Stimulated activated naive CD4-positive, alpha-beta T cell (primary cell): Measurements from ENCODE around the gene DIAPH3.
"Not testable (repeated sequence)": the region's sequence is repeated elsewhere in the genome, so short reads cannot be mapped to it uniquely, and the experiment has no call there.

Source experiments
- DNase-seq, 6 experiments: peaks; one replicate each; lab custom pipeline; 2025; lab: John Stamatoyannopoulos, UW

DIAPH3 gene, protein sequence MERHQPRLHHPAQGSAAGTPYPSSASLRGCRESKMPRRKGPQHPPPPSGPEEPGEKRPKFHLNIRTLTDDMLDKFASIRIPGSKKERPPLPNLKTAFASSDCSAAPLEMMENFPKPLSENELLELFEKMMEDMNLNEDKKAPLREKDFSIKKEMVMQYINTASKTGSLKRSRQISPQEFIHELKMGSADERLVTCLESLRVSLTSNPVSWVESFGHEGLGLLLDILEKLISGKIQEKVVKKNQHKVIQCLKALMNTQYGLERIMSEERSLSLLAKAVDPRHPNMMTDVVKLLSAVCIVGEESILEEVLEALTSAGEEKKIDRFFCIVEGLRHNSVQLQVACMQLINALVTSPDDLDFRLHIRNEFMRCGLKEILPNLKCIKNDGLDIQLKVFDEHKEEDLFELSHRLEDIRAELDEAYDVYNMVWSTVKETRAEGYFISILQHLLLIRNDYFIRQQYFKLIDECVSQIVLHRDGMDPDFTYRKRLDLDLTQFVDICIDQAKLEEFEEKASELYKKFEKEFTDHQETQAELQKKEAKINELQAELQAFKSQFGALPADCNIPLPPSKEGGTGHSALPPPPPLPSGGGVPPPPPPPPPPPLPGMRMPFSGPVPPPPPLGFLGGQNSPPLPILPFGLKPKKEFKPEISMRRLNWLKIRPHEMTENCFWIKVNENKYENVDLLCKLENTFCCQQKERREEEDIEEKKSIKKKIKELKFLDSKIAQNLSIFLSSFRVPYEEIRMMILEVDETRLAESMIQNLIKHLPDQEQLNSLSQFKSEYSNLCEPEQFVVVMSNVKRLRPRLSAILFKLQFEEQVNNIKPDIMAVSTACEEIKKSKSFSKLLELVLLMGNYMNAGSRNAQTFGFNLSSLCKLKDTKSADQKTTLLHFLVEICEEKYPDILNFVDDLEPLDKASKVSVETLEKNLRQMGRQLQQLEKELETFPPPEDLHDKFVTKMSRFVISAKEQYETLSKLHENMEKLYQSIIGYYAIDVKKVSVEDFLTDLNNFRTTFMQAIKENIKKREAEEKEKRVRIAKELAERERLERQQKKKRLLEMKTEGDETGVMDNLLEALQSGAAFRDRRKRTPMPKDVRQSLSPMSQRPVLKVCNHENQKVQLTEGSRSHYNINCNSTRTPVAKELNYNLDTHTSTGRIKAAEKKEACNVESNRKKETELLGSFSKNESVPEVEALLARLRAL

GRCh38 chr13:60163478-60164233, at the start of gene DIAPH3:
DIAPH3 (minus strand) TSS chr13:60163928; CDS start chr13:60163766, 162 bp downstream.
- DNase-seq = peak; percentile 78 to 91 (median 86)

- no peak for DNase-seq
These were observed 49.6 kb upstream of the DIAPH3 start for GRCh38 chr13:60213236-60213744.

GRCh38 chr13:60211548-60211947, 47.8 kb upstream of the DIAPH3 start:
- DNase-seq = no peak

DNA sequence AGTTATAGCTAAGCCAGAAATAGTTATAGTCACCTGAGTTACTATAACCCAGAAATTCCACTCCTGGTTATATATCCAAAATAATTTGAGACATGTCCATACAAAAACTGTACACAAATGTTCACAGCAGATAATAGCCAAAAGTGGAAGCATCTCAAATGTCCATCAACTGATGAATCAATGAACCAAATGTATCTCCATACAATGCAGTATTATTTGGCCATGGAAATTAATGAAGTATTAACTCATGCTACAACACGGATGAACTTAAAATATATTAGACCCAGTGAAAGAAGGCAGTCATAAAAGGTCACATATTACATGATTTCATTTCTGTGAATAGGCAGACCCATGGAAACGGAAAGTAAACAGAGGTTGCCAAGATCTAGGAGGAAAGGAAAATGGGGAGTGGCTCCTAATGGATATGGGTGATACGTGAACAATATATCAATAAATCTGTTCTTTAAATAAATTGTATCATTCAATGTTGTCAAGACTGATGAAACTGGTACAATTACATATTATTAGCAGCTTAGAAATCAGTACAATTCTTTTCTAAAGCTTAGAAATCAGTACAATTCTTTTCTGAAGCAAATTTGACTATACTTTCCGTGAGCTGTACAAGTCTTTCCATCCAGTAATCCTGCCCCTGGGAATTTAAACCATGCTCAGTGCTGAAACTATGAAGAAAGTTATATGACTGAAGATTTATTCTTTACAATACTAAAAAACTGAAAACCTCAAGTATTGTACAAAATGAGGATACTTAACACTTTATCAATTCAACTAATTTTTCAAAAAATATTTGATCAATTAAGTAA, 47.0 kb upstream of the DIAPH3 start:
- no peak for DNase-seq

DNA sequence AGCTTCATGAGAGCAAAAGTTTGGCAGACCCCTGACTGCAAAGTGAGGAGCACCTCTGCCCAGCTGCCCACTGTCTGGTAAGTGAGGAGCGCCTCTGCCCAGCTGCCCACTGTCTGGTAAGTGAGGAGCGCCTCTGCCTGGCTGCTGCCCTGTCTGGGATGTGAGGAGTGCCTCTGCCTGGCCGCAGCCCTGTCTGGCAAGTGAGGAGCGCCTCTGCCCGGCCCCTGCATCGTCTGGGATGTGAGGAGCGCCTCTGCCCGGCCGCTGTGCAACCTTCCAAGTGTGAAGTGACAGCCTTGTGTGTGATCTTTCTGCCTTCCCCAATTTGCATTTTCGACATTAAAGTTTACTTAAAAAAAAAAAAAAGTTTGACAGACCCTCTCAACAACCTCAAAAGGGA, 41.8 kb upstream of the DIAPH3 start:
- not testable (repeated sequence) for DNase-seq

- no peak for DNase-seq
These were observed 37.6 kb upstream of the DIAPH3 start for GRCh38 chr13:60201286-60201685.

GRCh38 chr13:60195893-60196292, 32.2 kb upstream of the DIAPH3 start:
- not testable (repeated sequence) for DNase-seq

DNA sequence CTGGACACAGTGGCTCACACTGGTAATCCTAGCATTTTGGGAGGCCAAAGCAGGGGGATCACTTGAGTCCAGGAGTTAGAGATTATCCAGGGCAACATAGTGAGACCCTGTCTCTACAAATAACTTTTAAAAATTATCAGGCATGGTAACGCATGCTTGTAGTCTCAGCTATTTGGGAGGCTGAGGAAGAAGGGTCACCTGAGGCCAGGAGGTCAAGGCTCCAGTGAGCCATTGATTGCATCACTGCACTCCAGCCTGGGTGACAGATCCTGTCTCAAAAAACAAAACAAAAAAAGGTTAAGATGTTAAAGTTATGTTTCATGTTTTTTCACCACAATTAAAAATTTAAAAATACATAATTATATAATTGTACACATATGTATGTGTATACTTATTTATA, 19.2 kb upstream of the DIAPH3 start:
- no peak for DNase-seq

DNA sequence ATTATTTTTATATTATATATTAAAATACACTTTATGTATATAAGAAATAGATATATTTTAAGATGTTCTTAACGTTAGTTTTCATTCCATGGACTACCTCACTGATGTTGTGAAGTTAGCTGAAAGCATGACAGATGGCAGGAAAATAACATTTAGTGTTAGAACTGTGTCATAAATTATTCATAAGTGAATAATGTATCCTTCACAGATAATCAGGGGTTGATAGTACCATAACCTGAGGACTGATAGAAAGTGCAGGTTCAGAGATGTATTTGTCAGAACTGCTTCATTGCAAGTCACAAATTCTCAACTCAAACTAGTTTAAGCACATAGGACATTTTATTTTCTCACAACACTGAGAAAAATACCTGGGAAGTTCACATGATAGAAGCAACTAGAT, 14.6 kb upstream of the DIAPH3 start:
- no peak for DNase-seq

- no peak for DNase-seq
These were observed 11.8 kb upstream of the DIAPH3 start for GRCh38 chr13:60175571-60175970.

GRCh38 chr13:60174113-60174512, 10.4 kb upstream of the DIAPH3 start:
- DNase-seq = no peak

DNA sequence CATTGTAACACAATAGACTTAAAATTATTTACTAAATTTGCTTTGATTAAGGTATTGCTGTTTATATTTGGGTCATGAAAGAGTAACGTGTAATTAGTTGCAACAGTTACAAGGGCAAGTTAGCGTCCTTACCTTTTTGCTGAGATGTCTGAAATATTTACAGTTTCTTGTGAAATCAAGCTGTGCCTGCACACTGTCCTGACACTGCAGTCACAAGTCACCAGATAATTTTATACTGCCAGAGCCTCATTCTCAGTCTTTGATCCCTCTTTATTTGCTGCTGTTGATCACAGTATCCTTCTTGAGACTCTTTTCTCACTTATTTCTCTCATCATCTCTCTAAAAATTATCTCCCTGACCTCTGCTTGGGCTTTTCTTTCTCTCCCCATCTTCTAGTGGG, 8.4 kb upstream of the DIAPH3 start:
- DNase-seq = no peak

DNA sequence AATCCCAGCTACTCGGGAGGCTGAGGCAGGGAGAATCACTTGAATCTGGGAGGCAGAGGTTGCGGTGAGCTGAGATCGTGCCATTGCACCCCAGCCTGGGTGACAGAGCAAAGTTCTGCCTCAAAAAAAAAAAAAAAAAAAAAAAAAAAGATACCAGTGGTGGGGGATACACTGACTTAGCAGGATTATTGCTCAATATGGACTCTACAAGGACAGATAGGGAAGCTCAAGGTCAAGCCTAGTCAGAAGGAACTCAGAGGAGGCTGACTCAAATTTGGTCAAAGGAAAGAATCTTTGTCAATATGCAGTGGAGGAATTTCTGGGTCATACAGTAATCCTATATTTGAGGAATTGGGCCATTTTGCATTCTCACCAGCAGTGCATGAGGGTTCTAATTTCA, 6.7 kb upstream of the DIAPH3 start:
- DNase-seq = no peak

- no peak for DNase-seq
These were observed 5.7 kb upstream of the DIAPH3 start for GRCh38 chr13:60169239-60170031.

- no peak for DNase-seq
These were observed 3.4 kb upstream of the DIAPH3 start for GRCh38 chr13:60167121-60167520.

- no peak for DNase-seq
These were observed 1.8 kb upstream of the DIAPH3 start for GRCh38 chr13:60165391-60166099.

- no peak for DNase-seq
These were observed 634 bp upstream of the DIAPH3 start for GRCh38 chr13:60164234-60164889.

DNA sequence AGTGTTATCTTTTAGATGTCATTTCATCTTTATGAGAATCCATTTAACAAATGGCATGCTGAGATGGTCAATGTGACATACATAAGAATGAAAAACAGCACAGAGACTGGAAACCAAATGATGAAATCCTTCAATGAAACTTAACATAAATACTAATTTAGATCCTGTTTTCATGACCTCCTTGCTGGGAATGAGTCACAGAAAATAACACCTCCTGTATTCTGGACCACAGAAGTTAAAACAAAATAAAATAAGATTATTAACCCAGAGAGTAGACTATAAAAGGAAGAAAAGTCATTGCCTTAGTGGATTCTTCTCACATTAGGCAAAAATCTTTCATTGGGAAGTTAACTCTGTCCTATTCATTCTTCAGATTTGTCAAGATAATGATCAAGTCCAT, 1.6 kb downstream of the DIAPH3 start:
- no peak for DNase-seq
